ENCODE data around the gene TSPAN32. TPM values are rescaled to one million over a fixed set of nuclear protein-coding genes. Genes with fewer than 3 reads are reported as not detected.

Gene TSPAN32
- total and polyA plus RNA-seq, 10 of the 15 experiments (the other 5 are each of a cell fraction or from before 2014, with no cell fraction given): 0.08 TPM; not detected in 9

- no peak for TF ChIP-seq ZNF217 (IDR thresholded peaks at IDR 0.05)
- TF ChIP-seq SRF (IDR thresholded peaks at IDR 0.05; ENCODE audit: low read depth in 2 of 2, low read length in 2 of 2): no peak
- no peak for TF ChIP-seq ZBTB40 (IDR thresholded peaks at IDR 0.05; ENCODE audit: borderline replicate concordance)
- no peak for TF ChIP-seq POU2F2 (IDR thresholded peaks at IDR 0.05; ENCODE audit: borderline replicate concordance, low read depth, low read length)
- no peak for TF ChIP-seq BMI1 (IDR thresholded peaks at IDR 0.05; ENCODE audit: borderline replicate concordance)
Observed at GRCh38 chr11:2271077-2271326, 30.8 kb upstream of the TSPAN32 start (continued).

GRCh38 chr11:2271327-2272227 lies 30.2 kb upstream of the TSPAN32 start:
- FAIRE-seq: no peak
- no peaks in the 10 kb centered on the region; a peak in 2 of 4 replicates for H3K27me3 ChIP-seq (replicated peaks in 1 of 2; ENCODE audit: control insufficient read depth in 2 of 2, insufficient read depth in 2 of 2, low read length in 1 of 2)
- TF ChIP-seq MEF2A (IDR thresholded peaks at IDR 0.05; ENCODE audit: insufficient read depth, low read depth, low read length): no peak
- no peaks in the 10 kb centered on the region for H3K36me3 ChIP-seq (ENCODE audit: control insufficient read depth in 2 of 2, insufficient read depth in 2 of 2, low read length in 1 of 2)
- H2AFZ ChIP-seq (ENCODE audit: control insufficient read depth, low read depth, low read length): no peak overlapping the region
- no peak overlapping the region for H3K4me2 ChIP-seq (ENCODE audit: control insufficient read depth, insufficient read depth)
- ChIA-PET POLR2A (no interaction called here), SMC1A (ENCODE audit: uncharacterized antibody, unreplicated experiment) (no interaction called here), RAD21 (ENCODE audit: unreplicated experiment) (no interaction called here), CTCF (no interaction called here)
- H3K4me3 ChIP-seq: no peak overlapping the region
- no peak overlapping the region for H3K27ac ChIP-seq (ENCODE audit: control insufficient read depth, insufficient read depth)
- no peaks in the 10 kb centered on the region for H3K79me2 ChIP-seq (ENCODE audit: control insufficient read depth, insufficient read depth, low read length)
- DNase-seq (ENCODE audit: low read depth, low spot score): no peak
- no peak overlapping the region for H3K9ac ChIP-seq (ENCODE audit: control insufficient read depth, insufficient read depth, low read length)
- ATAC-seq: no peak
- no peaks in the 10 kb centered on the region; the same call in 2 of the 3 replicates for H3K9me3 ChIP-seq (replicated peaks; ENCODE audit: control insufficient read depth, insufficient read depth, low read length)
- BruUV-seq (replicated peaks): no TSS peak
- intact Hi-C loops (cut with micrococcal nuclease; ENCODE audit: unreplicated experiment): no loop called here
- H3K4me1 ChIP-seq (ENCODE audit: control insufficient read depth, insufficient read depth, low read length): peaks cover 2% of the 10 kb centered on the region
- in situ Hi-C loops (cut with MboI): no loop called here
- 62% methylated on average over 20 of the region's 45 CpGs for WGBS (ENCODE audit: insufficient coverage, insufficient replicate concordance, low lambda C conversion rate, missing lambda C conversion rate)
- no peaks in the 10 kb centered on the region for H4K20me1 ChIP-seq (ENCODE audit: control insufficient read depth, insufficient read depth)

Measured in GM12878 (cell line).